Purkinje cell (primary cell): ENCODE data around the gene EXOC2. TPM values are rescaled to one million over a fixed set of nuclear protein-coding genes. Genes with fewer than 3 reads are reported as not detected.

Source experiments
- polyA plus RNA-seq: library from polyadenylated mRNA; unstranded; fragments of >200 nt; fragmentation: Nextera tagmentation; gene quantifications from 2 replicates; pipeline ENCODE4 v1.2.1, GENCODE V29; 2014

The EXOC2 gene, protein sequence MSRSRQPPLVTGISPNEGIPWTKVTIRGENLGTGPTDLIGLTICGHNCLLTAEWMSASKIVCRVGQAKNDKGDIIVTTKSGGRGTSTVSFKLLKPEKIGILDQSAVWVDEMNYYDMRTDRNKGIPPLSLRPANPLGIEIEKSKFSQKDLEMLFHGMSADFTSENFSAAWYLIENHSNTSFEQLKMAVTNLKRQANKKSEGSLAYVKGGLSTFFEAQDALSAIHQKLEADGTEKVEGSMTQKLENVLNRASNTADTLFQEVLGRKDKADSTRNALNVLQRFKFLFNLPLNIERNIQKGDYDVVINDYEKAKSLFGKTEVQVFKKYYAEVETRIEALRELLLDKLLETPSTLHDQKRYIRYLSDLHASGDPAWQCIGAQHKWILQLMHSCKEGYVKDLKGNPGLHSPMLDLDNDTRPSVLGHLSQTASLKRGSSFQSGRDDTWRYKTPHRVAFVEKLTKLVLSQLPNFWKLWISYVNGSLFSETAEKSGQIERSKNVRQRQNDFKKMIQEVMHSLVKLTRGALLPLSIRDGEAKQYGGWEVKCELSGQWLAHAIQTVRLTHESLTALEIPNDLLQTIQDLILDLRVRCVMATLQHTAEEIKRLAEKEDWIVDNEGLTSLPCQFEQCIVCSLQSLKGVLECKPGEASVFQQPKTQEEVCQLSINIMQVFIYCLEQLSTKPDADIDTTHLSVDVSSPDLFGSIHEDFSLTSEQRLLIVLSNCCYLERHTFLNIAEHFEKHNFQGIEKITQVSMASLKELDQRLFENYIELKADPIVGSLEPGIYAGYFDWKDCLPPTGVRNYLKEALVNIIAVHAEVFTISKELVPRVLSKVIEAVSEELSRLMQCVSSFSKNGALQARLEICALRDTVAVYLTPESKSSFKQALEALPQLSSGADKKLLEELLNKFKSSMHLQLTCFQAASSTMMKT
- 16.9 and 22.7 TPM in 2 replicates for polyA plus RNA-seq

DNA sequence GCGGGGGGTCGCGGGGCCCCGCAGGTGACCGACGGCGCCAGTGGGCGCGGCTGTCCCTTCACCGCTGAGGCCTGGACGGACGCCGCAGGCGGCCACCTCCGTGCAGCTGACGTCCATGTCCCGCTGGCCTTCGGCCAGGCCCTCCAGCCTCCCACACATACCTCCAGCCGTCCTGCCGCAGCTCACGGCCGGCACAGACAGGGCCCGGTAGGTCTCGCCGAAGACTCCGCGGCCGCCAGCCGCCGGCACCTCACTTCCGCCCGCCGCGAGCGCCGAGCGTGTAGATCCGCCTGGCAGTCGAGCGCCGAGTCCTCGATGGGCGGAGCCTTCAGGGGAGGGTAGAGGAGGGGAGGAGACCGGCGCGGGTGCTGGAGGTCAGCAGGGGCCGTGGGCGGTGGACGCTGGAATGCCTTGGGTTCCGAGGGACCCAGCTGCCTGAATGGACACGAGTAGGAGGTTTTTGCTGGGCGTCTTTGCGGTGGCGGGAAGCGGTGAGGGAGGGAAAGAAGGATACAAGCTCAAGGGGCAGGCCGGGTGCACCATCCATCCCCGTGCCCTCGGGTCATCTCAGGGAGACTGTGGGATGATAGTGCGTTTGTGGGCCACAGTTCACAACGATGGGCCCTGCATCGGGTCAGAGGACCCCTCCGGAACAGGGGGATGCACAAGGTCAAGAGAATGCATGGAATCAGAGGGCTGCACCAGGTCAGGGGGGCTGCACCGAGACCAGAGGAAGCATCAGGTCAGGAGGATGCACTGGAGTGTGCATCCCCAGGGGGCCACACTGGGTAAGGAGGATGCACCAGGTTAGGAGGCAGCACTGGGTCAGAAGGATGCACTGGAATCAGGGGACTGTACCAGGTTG is at the start of gene EXOC2:
Gene EXOC2, minus strand, starts transcription at position 282 of the 865 bp plus-strand sequence. CDS start 55,321 bp downstream, outside the sequence.

DNA sequence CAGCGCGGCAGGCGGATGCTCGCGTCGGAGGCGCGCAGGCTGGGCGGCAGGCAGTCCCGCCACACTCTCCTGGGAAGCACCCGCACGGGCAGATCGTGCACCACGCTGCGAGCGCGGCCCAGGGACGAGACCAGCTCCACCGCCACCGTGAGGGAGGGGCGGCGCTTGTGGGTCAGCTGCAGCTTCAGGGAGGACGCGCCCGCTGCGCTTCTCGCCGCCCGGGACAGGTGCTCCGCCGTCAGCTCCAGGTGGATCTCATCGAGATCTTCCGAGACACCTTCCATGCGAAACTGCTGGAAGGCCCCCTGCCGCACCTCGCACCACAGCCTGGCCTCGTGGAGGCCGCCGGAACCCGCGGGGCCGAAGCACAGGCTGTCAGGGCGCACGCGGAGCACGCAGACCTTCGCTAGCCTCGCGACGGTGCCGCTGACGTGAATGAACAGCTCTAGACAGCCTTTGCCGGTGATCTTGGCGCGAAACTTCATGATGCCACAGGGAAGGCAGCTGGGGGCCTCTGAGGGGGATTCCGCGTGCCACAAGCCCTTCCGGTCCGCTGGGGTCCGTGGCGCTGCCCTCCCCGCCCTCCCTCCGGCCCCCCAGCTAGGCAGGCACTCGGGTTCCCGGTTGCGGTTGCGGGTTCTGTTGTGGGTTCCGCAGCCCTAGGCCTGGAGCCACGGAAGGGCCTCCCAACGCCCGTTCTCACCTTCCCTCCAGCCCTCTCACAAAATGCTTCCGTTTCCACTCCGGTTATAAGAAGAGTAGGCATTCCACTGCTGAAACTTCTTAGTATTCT is 36.3 kb downstream of the EXOC2 start, which contains the start of gene HUS1B:
Gene HUS1B, minus strand, starts transcription at position 641 of the 793 bp plus-strand sequence. Its CDS starts 156 bp downstream, at position 485.

Other genes starting within 250 kb of the EXOC2 start
- not detected in 2 replicates for gene HUS1B, start 36.0 kb downstream of the EXOC2 start, polyA plus RNA-seq